ENCODE results near the gene OR5AL1.
"Not testable (repeated sequence)": the region's sequence is repeated elsewhere in the genome, so short reads cannot be mapped to it uniquely, and the experiment has no call there.

OR5AL1 gene

GRCh38 chr11:56412396-56412795 is at the start of gene OR5AL1:
TSS of gene OR5AL1 (plus strand) at chr11:56412696.
- no peak for FAIRE-seq

- no peak for FAIRE-seq
These were observed 37.2 kb upstream of the OR5AL1 start, which contains the start of gene OR8U1 for GRCh38 chr11:56375324-56375723. TSS of gene OR8U1 (plus strand) at chr11:56375624. CDS start at chr11:56375624, 0 bp downstream.

DNA sequence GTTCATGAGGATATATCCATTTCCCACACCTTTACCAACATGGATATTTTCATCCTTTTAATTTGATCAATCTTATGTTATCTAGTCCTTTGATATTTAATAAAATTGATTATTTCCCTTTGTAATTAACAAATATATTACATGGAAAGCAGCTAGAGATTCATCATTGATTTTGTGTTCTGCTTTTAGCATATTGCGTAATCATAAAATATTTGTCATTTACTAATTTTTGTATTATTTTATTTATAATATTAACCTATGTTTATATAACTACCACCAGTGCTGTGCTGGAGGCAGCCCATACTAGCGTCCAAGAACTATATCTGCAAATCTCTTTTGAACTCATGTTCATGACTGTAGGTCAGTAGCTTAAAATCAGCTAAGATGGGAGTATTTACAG is 32.4 kb upstream of the OR5AL1 start:
- FAIRE-seq, result no peak

- FAIRE-seq, result no peak
These were observed 18.1 kb upstream of the OR5AL1 start for GRCh38 chr11:56394381-56394780.

DNA sequence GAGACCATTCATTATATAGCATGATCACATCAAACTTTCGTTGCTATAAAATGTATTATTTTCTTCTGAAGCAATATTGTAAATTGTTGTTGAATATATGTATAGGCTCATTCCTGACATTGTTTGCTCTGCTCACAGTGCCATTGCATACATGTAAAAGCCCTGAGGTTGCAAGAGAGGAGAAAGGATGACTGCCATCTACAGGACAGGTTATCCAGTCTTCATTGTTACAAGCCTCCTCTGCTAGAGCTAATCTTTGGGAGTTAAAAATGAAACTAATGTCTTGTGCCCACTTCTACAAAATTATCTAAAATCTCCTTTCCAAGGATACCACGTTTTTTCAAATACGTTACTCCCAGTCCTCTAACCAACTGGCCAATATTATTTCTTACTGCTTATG is 16.4 kb upstream of the OR5AL1 start:
- FAIRE-seq, result no peak

- not testable (repeated sequence) for FAIRE-seq
These were observed 10.5 kb upstream of the OR5AL1 start for GRCh38 chr11:56401858-56402461.

GRCh38 chr11:56404393-56404792 is 8.1 kb upstream of the OR5AL1 start:
- FAIRE-seq, result no peak

GRCh38 chr11:56410801-56411200 is 1.7 kb upstream of the OR5AL1 start:
- no peak for FAIRE-seq

DNA sequence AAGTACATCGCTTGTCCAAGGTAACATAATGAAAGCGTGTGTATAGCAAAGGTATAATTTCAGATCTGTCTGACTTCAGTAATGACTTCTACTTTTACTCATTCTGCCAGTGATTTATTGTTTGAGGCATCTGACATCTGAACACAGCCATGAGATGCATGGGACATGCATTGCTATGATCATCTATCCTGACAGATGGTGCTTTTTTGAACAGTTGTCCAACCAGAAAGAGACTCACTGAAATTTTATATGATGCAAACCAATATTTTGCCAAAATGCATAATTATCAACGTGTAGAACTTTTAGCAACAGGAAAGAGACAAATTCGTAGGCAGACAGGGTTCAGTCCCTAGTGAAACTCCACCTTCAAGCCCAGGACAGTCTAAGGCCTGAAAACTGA is 41.0 kb downstream of the OR5AL1 start:
- FAIRE-seq, result no peak

DNA sequence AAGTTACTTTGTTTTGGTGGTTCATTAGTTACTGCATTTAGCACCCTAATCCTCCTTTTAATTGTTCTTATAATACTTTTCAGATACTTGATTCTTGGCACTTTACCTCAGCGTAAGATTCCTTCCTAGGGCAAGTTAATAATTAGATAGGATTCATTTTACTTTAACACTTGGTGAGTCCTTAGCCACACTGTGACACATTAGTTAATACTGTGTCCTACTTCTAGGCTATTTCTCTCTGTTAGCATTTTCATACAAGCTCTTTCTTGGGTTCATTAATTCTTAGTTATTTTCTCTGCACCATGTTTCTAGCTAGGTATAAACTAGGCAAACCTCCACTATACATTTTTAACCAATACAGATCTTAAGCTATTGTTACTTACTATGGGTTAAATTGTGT is 44.6 kb downstream of the OR5AL1 start:
- no peak for FAIRE-seq
